NOMO-1 (cell line): Measurements from ENCODE around the gene PRADC1.
A peak's percentile ranks its signal among the peaks of the same experiment; 100 is the strongest.

Experiments used
- DNase-seq, 2 experiments: peaks; one replicate each; lab custom pipeline; 2025; ENCODE audit not compliant: unreplicated experiment in 2 of 2; lab: John Stamatoyannopoulos, UW

The PRADC1 gene

GRCh38 chr2:73238149-73238548 is 5.1 kb upstream of the PRADC1 start:
- DNase-seq, result no peak

DNA sequence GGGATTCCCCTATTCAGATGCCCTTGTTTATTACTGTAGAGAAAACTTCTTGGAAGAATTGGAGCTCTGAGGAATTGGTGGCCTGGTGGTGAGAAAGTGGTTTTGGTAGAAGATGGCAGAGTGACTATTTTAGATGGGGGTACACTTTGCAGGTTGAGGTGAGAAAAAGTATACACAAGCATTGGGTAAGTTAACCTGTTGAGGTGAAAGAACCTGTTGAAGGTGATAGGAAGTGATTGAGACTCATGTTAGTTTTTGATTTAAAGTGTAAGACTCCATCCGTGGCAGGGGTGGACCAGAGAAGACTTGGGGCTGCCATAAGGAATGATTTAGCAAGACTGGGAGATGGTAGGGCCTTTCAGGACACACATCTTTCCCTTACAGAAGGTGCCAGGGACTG is 4.1 kb upstream of the PRADC1 start:
- DNase-seq, result no peak

DNA sequence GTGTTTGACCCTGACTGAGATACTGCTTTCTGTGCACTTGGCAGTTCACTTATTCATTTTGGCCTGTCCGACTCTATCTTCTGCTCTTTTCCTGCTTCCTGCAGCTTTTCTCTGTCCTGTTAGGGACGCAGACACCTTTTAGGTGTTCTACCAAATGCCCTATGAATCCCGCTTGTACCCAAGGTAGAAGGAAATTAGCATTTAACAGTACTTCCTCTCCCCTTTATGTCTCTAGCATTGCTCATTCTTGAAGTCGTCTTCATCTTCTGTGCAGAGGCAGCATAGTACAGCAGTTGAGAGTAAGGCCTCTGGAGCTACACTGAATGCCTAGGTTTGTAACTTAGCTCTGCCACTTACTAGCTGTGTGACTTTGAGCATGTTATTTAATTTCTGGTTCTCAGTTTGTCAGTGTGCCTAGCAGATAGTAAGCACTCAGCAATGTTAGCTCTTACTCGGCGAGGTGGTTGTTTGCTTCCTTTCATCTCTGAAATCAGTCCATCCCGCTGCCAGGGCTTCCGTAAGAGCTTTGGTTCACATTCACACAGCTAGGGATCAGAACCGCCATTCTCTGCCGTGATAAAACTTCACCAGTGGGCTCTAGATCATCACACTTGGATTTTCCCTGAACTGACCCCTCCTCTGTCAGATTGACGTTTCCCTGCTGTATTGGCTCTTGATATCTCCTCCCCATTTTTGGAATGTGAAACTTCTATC is 2.4 kb upstream of the PRADC1 start:
- DNase-seq, result peak; percentile 4 to 30

DNA sequence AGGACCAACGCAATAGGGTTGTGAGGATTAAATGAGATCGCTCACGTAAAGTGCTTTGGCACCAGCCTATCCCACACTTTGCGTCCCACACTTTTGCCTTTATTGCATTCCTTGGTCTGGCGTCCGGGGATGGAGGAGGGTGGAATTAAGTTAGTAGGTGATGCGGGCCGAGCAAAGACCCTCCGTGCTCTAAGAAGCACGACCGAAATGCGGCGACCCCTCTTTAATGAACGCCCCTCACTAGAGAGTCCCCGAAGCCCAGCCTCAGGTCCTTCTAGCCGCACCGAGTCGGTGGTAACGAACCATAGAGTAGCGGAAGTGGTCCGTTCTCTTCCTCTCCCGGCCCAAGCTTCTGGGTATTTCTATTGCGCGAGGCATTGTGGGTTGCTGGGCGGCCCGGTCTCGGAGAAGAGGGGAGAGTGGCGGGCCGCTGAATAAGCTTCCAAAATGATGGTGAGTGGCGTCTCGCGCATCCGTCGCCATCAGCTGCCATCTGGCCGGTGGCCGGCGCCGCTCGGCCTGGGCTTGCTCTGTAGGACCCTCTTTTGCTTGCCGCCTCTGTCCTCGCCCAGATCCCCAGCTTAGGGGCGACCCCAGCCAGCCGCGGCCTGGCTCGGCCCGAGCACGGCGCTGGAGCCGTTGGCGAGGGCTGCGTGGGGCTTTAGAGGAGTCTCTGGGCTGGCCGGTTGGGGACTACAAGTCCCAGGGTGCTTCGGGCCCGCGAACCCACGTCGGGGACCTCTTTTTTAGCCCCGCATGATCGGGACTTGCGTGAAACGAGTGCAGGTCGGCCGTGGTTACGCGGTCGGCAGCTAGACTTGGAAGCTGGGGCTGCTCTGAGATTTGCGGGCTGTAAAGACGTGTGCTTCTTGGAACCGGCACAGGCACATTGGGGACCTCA is 1.1 kb upstream of the PRADC1 start, which contains the start of gene CCT7:
Gene CCT7, plus strand, starts transcription at position 377 of the 901 bp plus-strand sequence. Its CDS starts 71 bp downstream, at position 448.
- peak; percentile 84 for DNase-seq

GRCh38 chr2:73232403-73233153 is 461 bp downstream of the PRADC1 start:
- DNase-seq, result peak in 1 of 2 experiments; percentile 9

DNA sequence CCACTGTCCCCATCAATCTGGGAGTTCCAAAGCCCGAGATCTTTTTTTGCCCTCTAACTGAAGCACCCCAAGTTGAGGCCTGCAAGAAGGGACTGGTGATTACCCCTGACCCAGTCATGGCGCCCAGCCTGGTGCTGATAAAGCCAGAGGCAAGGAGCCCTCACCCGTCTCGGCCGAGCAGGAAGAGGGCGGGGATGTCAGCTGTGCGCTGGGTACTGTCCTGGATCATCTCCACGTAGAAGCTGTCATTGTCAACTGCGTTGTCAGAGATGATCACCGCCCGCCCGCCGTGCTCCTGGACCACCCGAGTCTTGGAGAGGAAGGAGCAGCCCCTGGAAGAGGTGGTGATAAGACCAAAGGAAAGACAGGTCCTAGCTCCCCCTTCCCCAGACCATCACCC is 4.4 kb downstream of the PRADC1 start:
- no peak for DNase-seq

DNA sequence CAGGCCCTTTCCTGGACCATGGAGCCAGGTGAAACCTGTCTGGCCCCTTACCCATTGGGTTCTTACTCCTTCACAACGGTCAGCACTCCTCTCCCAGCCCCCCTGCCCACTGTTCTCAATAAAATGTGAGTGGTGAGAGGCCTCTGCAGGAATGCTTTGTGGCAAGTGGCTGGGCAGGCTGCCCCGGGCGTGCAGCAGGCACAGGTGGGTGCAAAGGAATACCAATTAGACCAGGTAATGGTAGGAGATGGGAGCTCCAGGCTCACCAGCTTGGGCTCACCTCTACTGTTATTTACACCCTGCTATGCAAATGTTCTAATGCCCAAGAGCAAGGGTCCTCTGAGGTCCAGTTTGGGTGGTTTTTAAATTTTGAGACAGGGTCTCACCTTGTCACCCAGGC is 6.0 kb downstream of the PRADC1 start:
- DNase-seq, result no peak

- DNase-seq, result no peak
These were observed 7.3 kb downstream of the PRADC1 start for GRCh38 chr2:73225513-73226360.

DNA sequence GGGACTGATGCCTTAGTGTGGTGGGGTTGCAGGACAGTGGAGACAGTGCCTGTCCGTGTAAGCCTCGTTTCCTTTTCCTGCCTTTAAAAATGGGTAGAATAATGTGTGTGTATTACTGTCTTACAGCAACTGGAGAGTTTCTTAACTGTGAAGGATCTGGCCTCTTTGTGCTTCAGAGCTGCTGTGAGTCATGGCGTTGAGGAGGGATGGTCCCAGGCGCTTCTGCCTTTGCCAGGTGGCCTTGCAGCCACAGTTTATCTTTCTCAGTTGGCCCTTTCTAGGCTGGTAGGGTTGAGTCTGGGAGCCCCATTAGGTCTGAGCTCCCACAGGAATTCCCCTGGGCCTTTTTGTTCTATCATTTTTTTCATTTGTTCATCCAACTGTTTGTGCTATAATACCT is 9.2 kb downstream of the PRADC1 start:
- DNase-seq, result no peak

- DNase-seq, result no peak
These were observed 14.7 kb downstream of the PRADC1 start for GRCh38 chr2:73218298-73218697.

- no peak for DNase-seq
These were observed 15.2 kb downstream of the PRADC1 start for GRCh38 chr2:73217826-73218225.

- no peak for DNase-seq
These were observed 15.9 kb downstream of the PRADC1 start for GRCh38 chr2:73217160-73217559.

GRCh38 chr2:73215254-73215653 is 17.8 kb downstream of the PRADC1 start:
- no peak for DNase-seq

- DNase-seq, result peak; percentile 77 to 83
These were observed 18.7 kb downstream of the PRADC1 start, which contains the start of gene SMYD5 for GRCh38 chr2:73214120-73215035. TSS of gene SMYD5 (plus strand) at chr2:73214245. CDS start at chr2:73214267, 22 bp downstream.

DNA sequence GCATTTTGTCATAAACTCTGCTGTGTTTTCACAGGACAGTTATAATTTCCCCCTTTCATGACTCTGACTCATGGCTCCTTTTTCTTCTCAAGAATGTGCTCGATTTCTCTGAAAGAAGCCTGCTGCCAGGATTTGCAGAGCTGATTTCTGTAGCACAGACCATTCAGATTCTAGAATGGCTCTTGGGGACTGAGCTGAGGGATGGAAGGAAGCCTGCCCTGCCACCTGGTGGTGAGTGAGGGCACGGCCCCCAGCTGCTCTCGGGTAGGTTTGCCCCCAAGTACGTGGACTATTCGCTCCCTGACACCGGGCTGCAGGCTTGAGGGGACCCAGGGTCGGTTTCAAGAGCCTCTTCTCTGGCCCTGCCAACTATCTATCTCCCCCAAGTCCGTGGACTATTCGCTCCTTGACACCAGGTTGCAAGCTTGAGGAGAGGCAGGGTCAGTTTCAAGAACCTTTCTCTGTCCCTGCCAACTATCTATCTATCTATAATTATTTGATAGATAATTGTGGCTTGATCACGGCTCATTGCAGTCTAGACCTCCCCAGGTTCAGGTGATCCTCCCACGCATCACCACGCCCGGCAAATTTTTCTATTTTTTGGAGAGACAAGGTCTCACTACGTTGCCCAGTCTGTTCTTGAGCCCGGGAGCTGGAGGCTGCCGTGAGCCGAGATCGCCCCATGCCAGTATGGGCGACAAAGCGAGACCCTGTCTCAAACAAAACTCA is 20.4 kb downstream of the PRADC1 start:
- DNase-seq, result peak; percentile 60 to 62

GRCh38 chr2:73212098-73212447 is 21.0 kb downstream of the PRADC1 start:
- DNase-seq, result no peak

GRCh38 chr2:73210696-73211095 is 22.3 kb downstream of the PRADC1 start:
- no peak for DNase-seq

DNA sequence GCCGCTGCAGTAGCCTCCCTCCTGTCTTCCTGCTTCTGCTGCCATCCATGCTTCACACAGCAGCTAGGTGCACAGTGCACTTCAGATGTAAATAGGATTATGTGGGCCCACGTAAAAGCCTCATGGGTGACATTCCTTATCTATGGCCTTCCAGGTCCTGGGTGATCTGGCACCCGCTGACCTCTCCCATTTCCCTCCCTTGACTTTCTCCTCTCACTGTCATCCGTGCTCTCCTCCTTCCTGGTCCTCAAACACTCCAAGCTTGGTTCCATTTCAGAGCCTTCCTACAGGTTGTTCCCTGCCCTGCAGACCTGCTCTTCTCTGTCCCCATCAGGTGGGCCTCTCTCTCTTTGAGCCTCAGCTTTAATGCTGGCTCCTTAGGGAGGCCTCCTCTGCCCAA is 23.0 kb downstream of the PRADC1 start:
- DNase-seq, result no peak

GRCh38 chr2:73208258-73208657 is 24.8 kb downstream of the PRADC1 start:
- no peak for DNase-seq
